HepG2 (cell line): Measurements from ENCODE around the gene CTRL. TPM values are rescaled to one million over a fixed set of nuclear protein-coding genes. Genes with fewer than 3 reads are reported as not detected.

Experiments
- ARNTL ChIP-seq: sonication (generic); formaldehyde crosslinking; IDR thresholded peaks from 2 replicates; pipeline ENCODE4 v1.4.0; 2020; ENCODE audit warnings: mild to moderate bottlenecking, missing genetic modification reagents
- BRCA1 ChIP-seq: sonication (generic); formaldehyde crosslinking; IDR thresholded peaks from 2 replicates; pipeline ENCODE4 v1.4.0; 2020; ENCODE audit warnings: missing genetic modification reagents
- GLMP ChIP-seq: sonication (generic); formaldehyde crosslinking; IDR thresholded peaks from 2 replicates; pipeline ENCODE4 v1.9.0; 2021; ENCODE audit warnings: missing genetic modification reagents, mild to moderate bottlenecking, borderline replicate concordance
- HMG20A ChIP-seq: IDR thresholded peaks from 2 replicates; pipeline ENCODE4 v1.6.1; 2016; ENCODE audit warnings: borderline replicate concordance
- HOMEZ ChIP-seq: IDR thresholded peaks from 2 replicates; pipeline ENCODE4 v1.6.1; 2016; ENCODE audit warnings: low read depth
- IRF9 ChIP-seq: sonication (generic); formaldehyde crosslinking; IDR thresholded peaks from 2 replicates; pipeline ENCODE4 v1.8.0; 2022; ENCODE audit warnings: missing genetic modification reagents, mild to moderate bottlenecking, borderline replicate concordance
- MAZ ChIP-seq, 2 experiments: sonication (generic) in 1 of 2; formaldehyde crosslinking in 1 of 2; IDR thresholded peaks; 2 replicates each; pipeline versions ENCODE4 v1.5.0 to v1.6.1; 2012 to 2020; ENCODE audit warnings: low read depth in 2 of 2, mild to moderate bottlenecking in 2 of 2, borderline replicate concordance in 1 of 2, improper control_type of control experiment in 1 of 2, low read length in 1 of 2, missing genetic modification reagents in 1 of 2, moderate library complexity in 1 of 2
- MYC ChIP-seq: sonication (generic); formaldehyde crosslinking; IDR thresholded peaks from 2 replicates; pipeline ENCODE4 v1.9.0; 2021; ENCODE audit warnings: missing genetic modification reagents, borderline replicate concordance
- NFRKB ChIP-seq: fragments of 450-650 bp; IDR thresholded peaks from 2 replicates; pipeline ENCODE4 v1.6.1; 2017
- ONECUT2 ChIP-seq: sonication (generic); formaldehyde crosslinking; IDR thresholded peaks from 2 replicates; pipeline ENCODE4 v1.4.0; 2020; ENCODE audit warnings: missing genetic modification reagents
- POLR2AphosphoS5 ChIP-seq: IDR thresholded peaks from 2 replicates; pipeline ENCODE4 v1.6.1; 2012; ENCODE audit warnings: low read depth, low read length
- SOX6 ChIP-seq, 2 experiments: fragments of 450-650 bp in 1 of 2; sonication (generic) in 1 of 2; formaldehyde crosslinking in 1 of 2; IDR thresholded peaks; 2 replicates each; pipeline versions ENCODE4 v1.4.0 to v1.6.1; 2017 to 2020; ENCODE audit warnings: antibody characterized with exemption in 1 of 2, mild to moderate bottlenecking in 1 of 2, missing genetic modification reagents in 1 of 2
- TFAP4 ChIP-seq: sonication (generic); IDR thresholded peaks from 2 replicates; pipeline ENCODE4 v1.6.1; 2016; ENCODE audit warnings: low read depth, borderline replicate concordance
- THAP11 ChIP-seq: IDR thresholded peaks from 2 replicates; pipeline ENCODE4 v1.6.1; 2016; ENCODE audit warnings: missing biosample characterization, missing genetic modification reagents
- ZNF564 ChIP-seq: sonication (generic); formaldehyde crosslinking; IDR thresholded peaks from 2 replicates; pipeline ENCODE4 v1.8.1; 2023; ENCODE audit warnings: mild to moderate bottlenecking, missing genetic modification reagents
- ZNF605 ChIP-seq: sonication (generic); formaldehyde crosslinking; IDR thresholded peaks from 2 replicates; pipeline ENCODE4 v1.8.0; 2022; ENCODE audit warnings: mild to moderate bottlenecking, missing genetic modification reagents
- ZNF619 ChIP-seq: sonication (generic); formaldehyde crosslinking; IDR thresholded peaks from 2 replicates; pipeline ENCODE4 v1.4.0; 2020; ENCODE audit warnings: mild to moderate bottlenecking, missing genetic modification reagents
- ZNF772 ChIP-seq: sonication (generic); formaldehyde crosslinking; IDR thresholded peaks from 2 replicates; pipeline ENCODE4 v1.5.0; 2020; ENCODE audit warnings: mild to moderate bottlenecking, missing genetic modification reagents
- polyA plus RNA-seq, 8 experiments: library from polyadenylated mRNA; depleted of rRNA in 3 of 8; stranded (reverse) in 7 of 8; unstranded in 1 of 8; fragments of >200 nt; fragmentation: Illumina TruSeq in 4 of 8; extraction: Trizol in 4 of 8; gene quantifications; 2 replicates each; pipeline versions ENCODE4 v1.2.1 to v1.2.3, GENCODE V29; 2011 to 2016; ENCODE audit warnings: low read depth in 4 of 8, missing spikeins in 1 of 8, mixed read lengths in 1 of 8; ENCODE audit not compliant: insufficient read depth in 1 of 8
- total RNA-seq, 5 experiments: library from RNA; depleted of rRNA; stranded (reverse); fragments of >200 nt; fragmentation: Illumina TruSeq; extraction: Trizol; gene quantifications; 2 replicates each; pipeline ENCODE4 v1.2.3, GENCODE V29; 2016; ENCODE audit warnings: low read depth in 1 of 5
- TF ChIP-seq, protein P1 (sequence below): sonication (generic); formaldehyde crosslinking; IDR thresholded peaks from 2 replicates; pipeline ENCODE4 v1.5.1; 2020; ENCODE audit warnings: mild to moderate bottlenecking, missing genetic modification reagents
- TF ChIP-seq, protein P2 (sequence below): sonication (generic); formaldehyde crosslinking; IDR thresholded peaks from 2 replicates; pipeline ENCODE4 v1.5.0; 2020; ENCODE audit warnings: missing genetic modification reagents

Gene CTRL
- total and polyA plus RNA-seq, 2 of the 13 experiments (the other 11 are each of a cell fraction or from before 2014, with no cell fraction given): 1.9 to 2.7 TPM

DNA sequence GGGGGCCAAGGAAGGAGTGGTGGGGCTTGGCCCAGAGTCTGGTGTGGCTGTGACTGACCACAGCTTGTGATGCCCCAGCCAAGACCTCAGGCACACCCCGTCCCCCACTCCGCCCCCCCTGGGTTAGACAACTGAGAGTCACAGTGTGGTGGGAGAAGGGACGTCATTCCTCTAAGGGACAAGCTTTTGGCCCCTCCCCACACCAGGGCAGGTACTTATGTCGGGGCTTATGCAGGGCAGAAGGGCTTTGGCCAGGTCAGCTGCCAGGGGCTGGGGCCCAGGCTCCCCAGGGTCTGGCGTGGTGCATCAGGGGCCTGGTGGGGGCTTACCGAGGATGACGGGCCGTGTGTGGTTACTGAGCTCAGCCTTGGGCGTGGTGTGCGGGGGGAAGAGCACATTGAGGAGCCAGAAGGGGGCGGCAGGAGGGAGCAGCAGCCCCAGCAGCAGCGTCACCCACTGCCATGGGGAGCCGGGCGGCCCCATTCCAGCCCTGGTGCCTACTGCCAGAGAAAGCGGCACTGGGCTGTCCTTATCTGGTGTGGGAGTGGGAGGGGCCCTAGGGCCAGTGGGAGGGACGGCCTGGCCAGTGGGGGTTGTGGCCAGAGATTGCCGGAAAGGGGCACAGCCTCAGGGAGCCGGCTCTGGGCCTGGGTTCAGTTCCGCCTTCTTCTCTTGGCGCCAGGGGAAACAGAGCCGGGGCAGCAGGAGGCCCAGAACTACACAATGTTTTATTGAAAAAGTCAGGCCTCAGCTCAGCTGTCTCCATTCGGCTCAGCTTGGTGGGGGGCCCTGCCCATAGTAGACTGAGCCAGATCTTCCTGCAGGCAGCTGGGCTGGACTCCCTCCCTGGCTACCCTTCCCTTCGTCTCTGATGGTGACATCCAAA, 12.2 kb upstream of the CTRL start, which contains the start of gene LCAT (continued):
- TF ChIP-seq, protein P1, sequence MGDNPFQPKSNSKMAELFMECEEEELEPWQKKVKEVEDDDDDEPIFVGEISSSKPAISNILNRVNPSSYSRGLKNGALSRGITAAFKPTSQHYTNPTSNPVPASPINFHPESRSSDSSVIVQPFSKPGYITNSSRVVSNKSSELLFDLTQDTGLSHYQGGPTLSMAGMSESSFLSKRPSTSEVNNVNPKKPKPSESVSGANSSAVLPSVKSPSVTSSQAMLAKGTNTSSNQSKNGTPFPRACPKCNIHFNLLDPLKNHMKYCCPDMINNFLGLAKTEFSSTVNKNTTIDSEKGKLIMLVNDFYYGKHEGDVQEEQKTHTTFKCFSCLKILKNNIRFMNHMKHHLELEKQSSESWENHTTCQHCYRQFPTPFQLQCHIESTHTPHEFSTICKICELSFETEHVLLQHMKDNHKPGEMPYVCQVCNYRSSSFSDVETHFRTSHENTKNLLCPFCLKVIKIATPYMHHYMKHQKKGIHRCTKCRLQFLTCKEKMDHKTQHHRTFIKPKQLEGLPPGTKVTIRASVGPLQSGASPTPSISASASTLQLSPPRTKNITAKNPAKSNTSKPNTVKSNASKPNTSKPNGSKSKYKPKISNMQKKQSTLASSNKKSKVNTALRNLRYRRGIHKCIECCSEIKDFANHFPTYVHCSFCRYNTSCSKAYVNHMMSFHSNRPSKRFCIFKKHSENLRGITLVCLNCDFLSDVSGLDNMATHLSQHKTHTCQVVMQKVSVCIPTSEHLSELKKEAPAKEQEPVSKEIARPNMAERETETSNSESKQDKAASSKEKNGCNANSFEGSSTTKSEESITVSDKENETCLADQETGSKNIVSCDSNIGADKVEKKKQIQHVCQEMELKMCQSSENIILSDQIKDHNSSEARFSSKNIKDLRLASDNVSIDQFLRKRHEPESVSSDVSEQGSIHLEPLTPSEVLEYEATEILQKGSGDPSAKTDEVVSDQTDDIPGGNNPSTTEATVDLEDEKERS (CRISPR knock-in tag): no peak
- TF ChIP-seq ZNF619 (peak; percentile 75), ZNF605 (CRISPR knock-in tag) (peak; percentile 88), HOMEZ (no peak), SOX6 (IDR thresholded peaks at IDR 0.05) (no peak), SOX6 (CRISPR knock-in tag; IDR thresholded peaks at IDR 0.05) (no peak; the same call in 1 of the 2 replicates), NFRKB (no peak), ARNTL (CRISPR knock-in tag) (no peak), ONECUT2 (CRISPR knock-in tag) (no peak), POLR2AphosphoS5 (peak; percentile 92), THAP11 (CRISPR knock-in tag) (peak; percentile 53; the same call in 1 of the 2 replicates), TFAP4 (peak; percentile 32; the same call in 1 of the 2 replicates), GLMP (CRISPR knock-in tag) (no peak), ZNF564 (CRISPR knock-in tag) (peak; percentile 72), ZNF772 (CRISPR knock-in tag) (peak; percentile 40; the same call in 1 of the 2 replicates), MAZ (IDR thresholded peaks at IDR 0.05; ENCODE audit: borderline replicate concordance, low read depth, low read length) (peak; percentile 50), MAZ (CRISPR knock-in tag; IDR thresholded peaks at IDR 0.05; ENCODE audit: low read depth) (peak; percentile 88), IRF9 (no peak), HMG20A (no peak), BRCA1 (no peak), MYC (peak; percentile 45; the same call in 1 of the 2 replicates)
- TF ChIP-seq, protein P2, sequence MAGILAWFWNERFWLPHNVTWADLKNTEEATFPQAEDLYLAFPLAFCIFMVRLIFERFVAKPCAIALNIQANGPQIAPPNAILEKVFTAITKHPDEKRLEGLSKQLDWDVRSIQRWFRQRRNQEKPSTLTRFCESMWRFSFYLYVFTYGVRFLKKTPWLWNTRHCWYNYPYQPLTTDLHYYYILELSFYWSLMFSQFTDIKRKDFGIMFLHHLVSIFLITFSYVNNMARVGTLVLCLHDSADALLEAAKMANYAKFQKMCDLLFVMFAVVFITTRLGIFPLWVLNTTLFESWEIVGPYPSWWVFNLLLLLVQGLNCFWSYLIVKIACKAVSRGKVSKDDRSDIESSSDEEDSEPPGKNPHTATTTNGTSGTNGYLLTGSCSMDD (CRISPR knock-in tag): no peak
